ENCODE measurements around the gene ARHGAP9. TPM values are rescaled to one million over a fixed set of nuclear protein-coding genes. Genes with fewer than 3 reads are reported as not detected.
A peak's percentile ranks its signal among the peaks of the same experiment; 100 is the strongest.

The ARHGAP9 gene
- total RNA-seq, 4 donors from 2014 or later, result 11.7 to 87.2 (median 27.3) TPM; not detected in 1

- no peak within 1 kb of the TSS for H3K27ac ChIP-seq
- no peak for DNase-seq
- no peaks in the 10 kb centered on the region for H3K36me3 ChIP-seq
- in situ Hi-C loops (cut with MboI; ENCODE audit: low pct_ligation_motif_present in 1 of 4, low pct_unique_long_range_greater_than_20kb in 1 of 4, low sequenced_read_pairs in 3 of 4), result no loop called here
- intact Hi-C loops (cut with DNase I; ENCODE audit: low total_unique reads), result loop anchor here (5.0 kb wide), 2 partner anchors 147 to 192 kb away; no protein-coding TSS in a partner anchor
- 80% methylated on average over 10 of the region's 10 CpGs; no CpG with 5 or more reads in 1 of the 2 donors for WGBS, 2 donors (ENCODE audit: low coverage in 1 of 2)
- H3K4me1 ChIP-seq, result peaks cover 10 to 23% (median 18%) of the 10 kb centered on the region in 4 donors
- no peak for TF ChIP-seq EP300 (IDR thresholded peaks at IDR 0.05; ENCODE audit: low read depth)
- TF ChIP-seq CTCF (IDR thresholded peaks at IDR 0.05), result no peak
- no peak for TF ChIP-seq POLR2AphosphoS5 (IDR thresholded peaks at IDR 0.05)
- TF ChIP-seq POLR2A (IDR thresholded peaks at IDR 0.05), result no peak
- no peaks in the 10 kb centered on the region for H3K27me3 ChIP-seq
- no peak within 1 kb of the TSS for H3K4me3 ChIP-seq
- no peaks in the 10 kb centered on the region for H3K9me3 ChIP-seq
These were observed 24.9 kb downstream of the ARHGAP9 start, which contains the start of gene INHBE for GRCh38 chr12:57454566-57455373. Gene INHBE, plus strand, starts transcription at chr12:57455307. Its CDS starts 230 bp downstream, at chr12:57455537.

GRCh38 chr12:57454213-57454565 lies 25.5 kb downstream of the ARHGAP9 start:
- TF ChIP-seq EP300 (IDR thresholded peaks at IDR 0.05; ENCODE audit: low read depth) (no peak), POLR2A (IDR thresholded peaks at IDR 0.05) (no peak), POLR2AphosphoS5 (IDR thresholded peaks at IDR 0.05) (no peak), CTCF (IDR thresholded peaks at IDR 0.05) (no peak)
- no peak overlapping the region for H3K27ac ChIP-seq
- intact Hi-C loops (cut with DNase I; ENCODE audit: low total_unique reads), result loop anchor here (5.0 kb wide), 2 partner anchors 147 to 192 kb away; no protein-coding TSS in a partner anchor
- H3K36me3 ChIP-seq, result no peaks in the 10 kb centered on the region
- DNase-seq, result no peak
- no peaks in the 10 kb centered on the region for H3K9me3 ChIP-seq
- in situ Hi-C loops (cut with MboI; ENCODE audit: low pct_ligation_motif_present in 1 of 4, low pct_unique_long_range_greater_than_20kb in 1 of 4, low sequenced_read_pairs in 3 of 4), result no loop called here
- H3K4me1 ChIP-seq, result peaks cover 9 to 23% (median 17%) of the 10 kb centered on the region in 4 donors
- H3K27me3 ChIP-seq, result no peaks in the 10 kb centered on the region
- 89 to 97% methylated on average over 1 to 2 of the region's 2 CpGs for WGBS, 2 donors (ENCODE audit: low coverage in 1 of 2)
- no peak overlapping the region for H3K4me3 ChIP-seq

GRCh38 chr12:57452937-57453509 lies 26.6 kb downstream of the ARHGAP9 start:
- no peak overlapping the region for H3K27ac ChIP-seq
- H3K4me3 ChIP-seq, result no peak overlapping the region
- peaks cover 9 to 16% (median 10%) of the 10 kb centered on the region in 4 donors for H3K4me1 ChIP-seq
- DNase-seq, result peak; percentile 79
- H3K27me3 ChIP-seq, result no peaks in the 10 kb centered on the region
- TF ChIP-seq CTCF (IDR thresholded peaks at IDR 0.05) (peak; percentile 87 to 92 (median 90)), EP300 (IDR thresholded peaks at IDR 0.05; ENCODE audit: low read depth) (no peak), POLR2AphosphoS5 (IDR thresholded peaks at IDR 0.05) (no peak), POLR2A (IDR thresholded peaks at IDR 0.05) (no peak)
- no peaks in the 10 kb centered on the region for H3K36me3 ChIP-seq
- in situ Hi-C loops (cut with MboI; ENCODE audit: low pct_ligation_motif_present in 1 of 4, low pct_unique_long_range_greater_than_20kb in 1 of 4, low sequenced_read_pairs in 3 of 4), result no loop called here
- intact Hi-C loops (cut with DNase I; ENCODE audit: low total_unique reads), result loop anchor here (5.0 kb wide), 2 partner anchors 146 to 191 kb away; no protein-coding TSS in a partner anchor
- 35% methylated on average over 7 of the region's 7 CpGs; no CpG with 5 or more reads in 1 of the 2 donors for WGBS, 2 donors (ENCODE audit: low coverage in 1 of 2)
- H3K9me3 ChIP-seq, result no peaks in the 10 kb centered on the region
